ENCODE data around the gene FEM1B.

- TF ChIP-seq CTCF (IDR thresholded peaks at IDR 0.05) (no peak), POLR2A (IDR thresholded peaks at IDR 0.05) (no peak)
Measured at GRCh38 chr15:68322796-68323195, 45.3 kb downstream of the FEM1B start.

Data from prostate gland (tissue), 2 donors.